HG03066 (cell line): ENCODE measurements around the gene SLC9A3.

ENCODE experiments used
- ATAC-seq: cut with Tn5 transposase; IDR thresholded peaks from one replicate; pipeline ENCODE4 v1.9.1; 2021; ENCODE audit warnings: low read depth; ENCODE audit not compliant: unreplicated experiment

Gene SLC9A3

GRCh38 chr5:422323-423232, 101.7 kb downstream of the SLC9A3 start:
- ATAC-seq = no peak

GRCh38 chr5:421901-422300, 102.3 kb downstream of the SLC9A3 start:
- no peak for ATAC-seq

GRCh38 chr5:421287-421880, 102.9 kb downstream of the SLC9A3 start:
- no peak for ATAC-seq

- no peak for ATAC-seq
These were observed 103.5 kb downstream of the SLC9A3 start for GRCh38 chr5:420632-421286.
